GM21619 (cell line): ENCODE results near the gene PLCL2.
"Not testable (repeated sequence)": the region's sequence is repeated elsewhere in the genome, so short reads cannot be mapped to it uniquely, and the experiment has no call there.

ENCODE experiments used
- ATAC-seq: cut with Tn5 transposase; IDR thresholded peaks from one replicate; pipeline ENCODE4 v1.9.1; 2021; ENCODE audit not compliant: unreplicated experiment

Gene PLCL2

DNA sequence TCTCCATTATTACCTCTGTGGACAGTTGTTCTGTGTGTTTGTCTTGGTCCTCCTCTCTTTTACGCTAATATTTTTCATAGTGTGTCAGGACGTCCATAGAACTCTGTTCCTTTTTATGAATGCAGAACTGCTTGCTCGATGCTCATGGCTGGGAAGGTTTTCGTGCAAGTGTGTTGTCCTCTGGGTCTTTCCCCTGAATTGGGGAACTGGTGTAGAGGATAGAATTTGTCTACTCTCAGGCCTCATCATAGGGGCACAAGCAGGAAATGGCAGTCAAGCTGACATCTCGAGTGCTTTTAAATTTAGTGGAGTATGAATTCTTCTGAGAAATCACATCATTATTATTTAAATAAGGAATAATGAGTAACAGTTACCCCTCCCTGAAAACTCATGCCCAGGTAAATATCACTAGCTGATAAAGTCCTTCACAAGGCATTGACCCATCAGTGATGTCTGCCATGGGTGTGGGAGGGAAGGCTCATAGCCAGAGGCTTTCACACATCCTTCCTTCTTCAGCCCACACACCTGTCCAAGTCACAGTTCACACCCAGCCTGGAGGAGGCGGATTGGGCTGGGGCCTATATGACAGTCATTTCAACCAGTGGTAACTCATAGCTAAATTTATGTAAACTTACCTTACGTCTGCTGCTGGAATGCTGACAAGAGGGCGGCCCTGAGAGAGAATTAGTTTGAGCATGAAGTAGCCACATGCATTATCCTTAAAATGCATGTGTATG is 226.1 kb downstream of the PLCL2 start:
- ATAC-seq = no peak

GRCh38 chr3:17111586-17111985 is 226.8 kb downstream of the PLCL2 start:
- no peak for ATAC-seq

DNA sequence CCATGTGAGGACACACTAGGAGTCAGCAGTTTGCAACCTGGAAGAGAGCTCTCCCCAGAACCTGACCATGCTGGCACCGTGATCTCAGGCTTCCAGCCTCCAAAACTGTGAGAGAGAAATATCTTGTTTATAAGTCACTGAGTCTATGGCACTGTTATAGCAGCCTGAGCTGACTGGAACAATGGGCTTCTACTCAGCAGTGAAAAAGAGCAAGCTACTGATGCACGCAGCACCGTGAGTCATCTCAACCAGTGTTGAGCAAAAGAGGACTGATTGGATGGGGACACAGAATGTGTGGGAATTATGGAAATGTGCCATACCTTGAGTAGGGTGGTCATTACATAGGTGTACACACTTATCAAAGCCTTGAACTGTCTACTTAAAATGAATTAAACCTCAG is 230.4 kb downstream of the PLCL2 start:
- no peak for ATAC-seq

DNA sequence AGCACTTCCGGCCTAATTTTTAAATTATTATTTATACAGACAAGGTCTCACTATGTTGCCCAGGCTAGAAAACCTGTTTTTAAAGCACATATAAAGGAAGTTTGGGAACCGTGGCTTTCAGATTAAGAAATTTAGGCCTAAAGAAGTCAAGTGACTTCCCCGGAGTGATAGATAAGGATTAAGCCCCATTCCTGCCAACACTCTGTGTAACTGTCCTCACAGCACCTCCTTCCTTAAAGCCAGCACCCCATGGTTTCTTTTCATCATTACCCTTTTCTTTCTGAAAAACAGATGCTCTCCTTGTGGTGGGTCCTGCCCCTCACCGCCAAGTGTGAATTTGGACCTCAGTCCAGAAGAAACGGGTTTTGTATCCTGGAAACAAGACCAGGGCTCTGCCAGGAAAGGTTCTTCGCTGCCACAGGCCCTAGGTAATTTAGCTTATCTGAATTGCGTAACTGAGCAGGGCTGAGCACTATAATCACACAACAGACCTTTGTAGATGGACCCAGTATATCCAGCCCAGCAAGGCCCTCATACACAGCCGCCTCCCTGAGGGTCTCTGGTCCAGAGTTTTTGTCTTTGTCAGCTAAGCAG is 231.3 kb downstream of the PLCL2 start:
- no peak for ATAC-seq

DNA sequence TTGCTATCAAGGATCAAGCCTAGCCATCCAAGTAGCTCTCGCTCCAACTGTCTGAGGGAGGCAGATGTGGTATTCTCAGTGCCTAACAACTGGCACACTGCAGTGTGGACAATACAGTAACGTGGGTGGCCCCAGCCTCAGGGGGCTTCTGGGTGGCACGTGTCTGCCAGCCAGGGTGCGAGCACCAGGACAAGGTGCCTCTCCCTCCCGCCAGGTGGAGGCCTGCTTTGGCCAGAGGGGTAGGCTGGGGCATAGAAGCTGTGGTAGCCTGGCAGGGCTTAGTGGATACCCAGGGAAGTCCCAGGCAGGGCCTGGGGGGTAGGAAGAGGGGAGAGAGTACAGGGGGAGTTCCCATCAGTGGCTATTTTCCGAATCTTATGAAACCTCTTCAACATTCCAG is 234.0 kb downstream of the PLCL2 start:
- no peak for ATAC-seq

DNA sequence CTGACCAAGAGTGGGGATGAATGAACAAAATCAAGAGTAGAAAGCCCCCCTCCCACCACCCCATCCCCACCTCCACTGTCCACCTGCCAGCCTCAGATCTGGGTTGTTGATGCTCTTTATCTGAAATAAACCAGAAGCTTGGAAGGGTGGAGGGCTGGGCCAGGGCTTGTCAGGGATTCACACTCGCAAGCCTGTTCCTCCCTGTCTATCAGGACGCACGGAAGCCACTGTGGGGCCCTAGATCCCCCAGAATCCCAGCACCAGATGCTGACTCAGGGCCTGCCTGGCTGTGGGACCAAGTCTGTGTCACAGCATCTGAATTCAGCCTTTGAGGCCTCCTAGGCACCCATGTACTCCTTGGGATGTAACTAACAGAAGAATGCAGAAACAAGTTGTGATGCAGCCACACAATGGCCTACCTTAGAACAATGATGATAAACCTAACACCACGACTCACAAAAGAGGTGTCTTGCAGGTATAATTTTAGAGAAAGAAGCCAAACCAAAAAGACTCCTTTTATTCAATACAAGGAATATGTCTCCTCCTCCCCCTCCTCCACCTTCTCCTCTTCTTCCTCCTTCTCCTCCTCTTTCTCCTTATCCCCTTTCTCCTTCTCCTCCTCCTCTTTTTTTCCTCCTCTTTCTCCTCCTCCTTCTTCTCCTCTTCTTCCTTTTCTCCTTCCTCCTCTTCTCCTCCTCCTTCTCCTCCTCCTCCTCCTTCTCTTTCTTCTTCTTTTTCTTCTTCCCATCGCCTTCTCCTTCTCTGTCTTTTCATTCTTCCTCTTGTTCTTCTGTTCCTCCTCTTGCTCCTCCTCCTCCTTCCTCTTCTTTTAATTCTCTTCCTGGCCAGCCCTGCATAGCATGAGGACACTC is 234.7 kb downstream of the PLCL2 start:
- no peak for ATAC-seq

DNA sequence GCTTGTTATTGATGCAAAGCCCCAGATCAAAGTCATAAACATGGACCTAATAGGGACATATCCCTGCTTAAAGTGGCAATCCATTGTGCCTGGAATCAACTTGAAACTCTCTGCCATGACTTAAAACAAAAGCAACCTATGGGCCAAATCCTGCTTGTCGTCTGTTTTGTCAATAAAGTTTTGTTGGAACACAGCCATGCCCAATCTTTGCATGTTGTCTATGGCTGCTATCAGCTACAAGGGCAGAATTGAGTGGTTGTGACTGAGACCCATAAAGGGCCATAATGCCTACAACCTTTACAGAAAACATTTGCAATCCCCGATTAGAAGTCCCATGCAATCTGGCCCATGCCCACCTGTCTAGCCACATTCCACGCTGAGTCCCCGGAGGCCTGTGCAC is 235.4 kb downstream of the PLCL2 start:
- no peak for ATAC-seq

GRCh38 chr3:17121336-17121735 is 236.6 kb downstream of the PLCL2 start:
- ATAC-seq = no peak

DNA sequence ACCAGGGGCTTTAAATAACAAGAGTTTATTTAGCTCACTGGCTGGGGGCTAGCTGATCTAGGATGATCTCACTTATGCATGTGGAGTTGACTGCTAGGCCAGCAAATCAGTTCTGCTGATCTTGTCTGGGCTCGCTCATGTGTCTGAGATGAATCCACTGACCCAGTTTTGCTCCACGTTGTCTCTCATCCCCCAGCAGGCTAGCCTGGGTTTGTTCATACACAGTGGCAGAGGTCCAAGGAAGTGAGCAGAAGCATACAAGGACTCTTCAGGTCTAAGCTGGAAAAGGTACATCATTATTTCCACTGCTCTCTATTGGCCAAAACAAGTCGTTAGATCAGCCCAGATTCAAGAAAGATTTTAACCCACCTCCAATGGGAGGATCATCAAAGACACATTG is 238.0 kb downstream of the PLCL2 start:
- no peak for ATAC-seq

GRCh38 chr3:17125738-17126442 is 241.1 kb downstream of the PLCL2 start:
- no peak for ATAC-seq

GRCh38 chr3:17128671-17129070 is 243.9 kb downstream of the PLCL2 start:
- ATAC-seq = not testable (repeated sequence)

DNA sequence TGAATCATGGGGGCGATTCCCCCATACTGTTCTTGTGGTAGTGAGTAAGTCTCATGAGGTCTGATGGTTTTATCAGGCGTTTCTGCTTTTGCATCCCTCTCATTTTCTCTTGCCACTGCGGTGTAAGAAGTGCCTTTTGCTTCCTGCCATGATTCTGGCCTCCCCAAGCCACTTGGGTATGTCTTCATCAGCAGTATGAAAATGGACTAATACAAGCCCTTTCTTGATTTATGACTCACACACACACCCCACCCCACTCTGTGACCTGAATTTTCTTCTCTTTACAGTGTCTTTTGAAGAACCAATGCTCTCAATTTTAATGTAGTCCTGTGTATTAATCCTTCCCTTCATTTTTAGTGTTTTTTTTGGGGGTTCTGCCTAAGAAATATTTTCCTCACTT is 244.8 kb downstream of the PLCL2 start:
- no peak for ATAC-seq

DNA sequence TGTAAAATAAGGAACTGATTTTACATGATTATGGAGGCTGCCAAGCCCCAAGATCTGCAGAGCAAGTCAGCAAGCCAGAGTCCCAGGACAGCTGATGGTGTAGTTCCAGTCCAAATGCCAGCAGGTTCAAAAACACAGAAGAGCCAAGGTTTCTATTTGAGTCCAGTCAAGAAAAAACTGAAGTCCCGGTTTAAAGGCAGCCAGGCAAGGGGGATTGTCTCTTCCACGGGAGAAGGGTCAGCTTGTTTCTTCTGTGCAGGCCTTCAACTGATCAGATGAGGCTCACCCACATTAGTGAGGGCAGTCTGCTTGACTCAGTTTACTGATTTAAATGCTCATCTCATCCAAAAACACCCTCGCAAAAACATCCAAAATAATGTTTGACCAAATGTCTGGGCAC is 246.2 kb downstream of the PLCL2 start:
- ATAC-seq = no peak

DNA sequence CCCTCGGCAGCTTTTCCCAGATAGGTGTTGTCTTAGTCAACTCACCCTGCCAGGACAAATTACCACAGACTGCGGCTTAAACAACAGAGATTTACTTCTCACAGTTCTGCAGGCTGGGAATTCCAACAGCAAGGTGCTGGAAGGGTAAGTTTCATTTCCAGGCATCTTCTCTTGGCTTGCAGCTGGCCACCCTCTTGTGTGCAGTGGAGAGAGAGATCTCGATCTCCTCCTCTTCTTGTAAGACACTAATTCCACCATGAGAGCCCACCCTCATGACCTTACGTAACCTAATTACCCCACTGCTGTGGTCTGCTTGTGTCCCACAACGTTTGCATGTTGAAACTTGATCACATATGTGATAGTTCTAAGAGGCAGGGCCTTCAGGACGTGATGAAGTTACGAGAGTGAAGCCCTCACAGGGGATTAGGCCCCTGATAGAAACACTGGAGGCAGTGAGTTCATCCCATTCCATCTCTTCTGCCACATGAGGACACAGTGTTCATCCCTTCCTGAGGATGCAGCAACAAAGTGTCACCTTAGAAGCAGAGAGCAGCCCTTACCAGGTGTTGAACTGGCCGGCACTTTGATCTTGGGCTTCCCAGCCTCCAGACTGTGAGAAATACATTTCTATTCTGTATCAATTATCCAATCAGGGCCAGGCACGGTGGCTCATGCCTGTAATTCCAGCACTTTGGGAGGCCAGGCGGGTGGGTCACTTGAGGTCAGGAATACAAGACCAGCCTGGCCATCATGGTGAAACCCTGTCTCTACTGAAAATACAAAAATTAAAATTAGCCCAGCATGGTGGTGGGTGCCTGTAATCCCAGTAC is 247.7 kb downstream of the PLCL2 start:
- no peak for ATAC-seq

GRCh38 chr3:17133632-17134545 is 249.1 kb downstream of the PLCL2 start:
- no peak for ATAC-seq

GRCh38 chr3:17135696-17136095 is 250.9 kb downstream of the PLCL2 start:
- ATAC-seq = no peak

- ATAC-seq = no peak
These were observed 251.5 kb downstream of the PLCL2 start for GRCh38 chr3:17136136-17136721.

GRCh38 chr3:17137321-17137826 is 252.6 kb downstream of the PLCL2 start:
- ATAC-seq = no peak
